WTC11 (cell line): ENCODE data around the gene RNF20. TPM values are rescaled to one million over a fixed set of nuclear protein-coding genes. Genes with fewer than 3 reads are reported as not detected.

ENCODE experiments used
- ATAC-seq: fragments of 200-7000 bp; cut with Tn5 transposase; 2 replicates; pipeline ENCODE4 v1.10.0; 2021; ENCODE audit warnings: mild to moderate bottlenecking, moderate library complexity
- CTCF ChIA-PET: fragments of 300-600 bp; sonication (Branson Sonifier 250); formaldehyde crosslinking; loops from one replicate; lab custom pipeline; 2021; ENCODE audit warnings: antibody characterized with exemption; lab: Charles Lee
- POLR2A ChIA-PET: fragments of 350-600 bp; sonication (Branson Sonifier 250); formaldehyde crosslinking; loops from one replicate; lab custom pipeline; 2021; ENCODE audit warnings: antibody characterized with exemption; lab: Charles Lee
- DNase-seq: peaks from one replicate; pipeline ENCODE4 v3.0.0; 2021; ENCODE audit warnings: low spot score
- H3K27ac Mint-ChIP-seq: 2 replicates; pipeline ENCODE4 v1.8.0; 2021; ENCODE audit warnings: mixed read lengths
- H3K27me3 Mint-ChIP-seq: 2 replicates; pipeline ENCODE4 v1.8.0; 2021; ENCODE audit warnings: low read depth, mild to moderate bottlenecking, moderate library complexity, mixed read lengths
- H3K36me3 Mint-ChIP-seq: 2 replicates; pipeline ENCODE4 v1.8.0; 2021; ENCODE audit warnings: mixed read lengths
- H3K4me1 Mint-ChIP-seq: 2 replicates; pipeline ENCODE4 v1.8.0; 2022; ENCODE audit warnings: mixed read lengths
- H3K4me3 Mint-ChIP-seq: 2 replicates; pipeline ENCODE4 v1.8.0; 2021; ENCODE audit warnings: mild to moderate bottlenecking, moderate library complexity, mixed read lengths
- H3K9me3 Mint-ChIP-seq: 2 replicates; pipeline ENCODE4 v1.8.0; 2021; ENCODE audit warnings: mixed read lengths
- CBFB ChIP-seq: sonication (generic); formaldehyde crosslinking; IDR thresholded peaks from 2 replicates; pipeline ENCODE4 v1.8.1; 2022; ENCODE audit warnings: mild to moderate bottlenecking, low read depth, missing genetic modification reagents
- ESRRA ChIP-seq: sonication (generic); formaldehyde crosslinking; IDR thresholded peaks from 2 replicates; pipeline ENCODE4 v1.8.1; 2022; ENCODE audit warnings: mild to moderate bottlenecking, missing genetic modification reagents, borderline replicate concordance
- ETV6 ChIP-seq: sonication (generic); formaldehyde crosslinking; IDR thresholded peaks from 2 replicates; pipeline ENCODE4 v1.8.1; 2022; ENCODE audit warnings: mild to moderate bottlenecking, missing genetic modification reagents
- FOXK1 ChIP-seq: sonication (generic); formaldehyde crosslinking; IDR thresholded peaks from 2 replicates; pipeline ENCODE4 v1.8.0; 2022; ENCODE audit warnings: mild to moderate bottlenecking, moderate library complexity, missing genetic modification reagents
- HMGA2 ChIP-seq: fragments of 250-450 bp; sonication (Bioruptor Pico); IDR thresholded peaks from 2 replicates; pipeline ENCODE4 v1.4.0; 2021; ENCODE audit warnings: mild to moderate bottlenecking, moderate library complexity
- IRF2 ChIP-seq: sonication (generic); formaldehyde crosslinking; IDR thresholded peaks from 2 replicates; pipeline ENCODE4 v1.8.0; 2022; ENCODE audit warnings: low read depth, missing genetic modification reagents, borderline replicate concordance
- MXD4 ChIP-seq: fragments of 250-450 bp; sonication (Bioruptor Pico); IDR thresholded peaks from 2 replicates; pipeline ENCODE4 v1.8.0; 2021; ENCODE audit warnings: mild to moderate bottlenecking, moderate library complexity, borderline replicate concordance
- SMAD4 ChIP-seq: sonication (generic); formaldehyde crosslinking; IDR thresholded peaks from 2 replicates; pipeline ENCODE4 v1.8.0; 2022; ENCODE audit warnings: mild to moderate bottlenecking, missing genetic modification reagents
- SP1 ChIP-seq: sonication (generic); formaldehyde crosslinking; conservative IDR thresholded peaks from 2 replicates; pipeline ENCODE4 v1.8.1; 2022; ENCODE audit warnings: missing genetic modification reagents
- TCF7 ChIP-seq: sonication (generic); formaldehyde crosslinking; IDR thresholded peaks from 2 replicates; pipeline ENCODE4 v1.8.0; 2022; ENCODE audit warnings: mild to moderate bottlenecking, low read depth, missing genetic modification reagents, moderate library complexity
- TEAD1 ChIP-seq: sonication (generic); formaldehyde crosslinking; IDR thresholded peaks from 2 replicates; pipeline ENCODE4 v1.8.0; 2022; ENCODE audit warnings: mild to moderate bottlenecking, missing genetic modification reagents
- ZNF219 ChIP-seq: sonication (generic); formaldehyde crosslinking; IDR thresholded peaks from 2 replicates; pipeline ENCODE4 v1.8.0; 2023; ENCODE audit warnings: missing genetic modification reagents, mild to moderate bottlenecking, borderline replicate concordance
- ZNF263 ChIP-seq: sonication (generic); formaldehyde crosslinking; IDR thresholded peaks from 2 replicates; pipeline ENCODE4 v1.8.1; 2022; ENCODE audit warnings: low read depth, mild to moderate bottlenecking, moderate library complexity, missing genetic modification reagents
- ZNF396 ChIP-seq: fragments of 250-450 bp; sonication (Bioruptor Pico); IDR thresholded peaks from 2 replicates; pipeline ENCODE4 v1.8.0; 2021; ENCODE audit warnings: mild to moderate bottlenecking, moderate library complexity, borderline replicate concordance
- total RNA-seq: library from RNA; stranded (reverse); gene quantifications from 3 replicates; pipeline ENCODE4 v1.2.3, GENCODE V29; 2021
- TF ChIP-seq, protein P1 (sequence below): sonication (generic); formaldehyde crosslinking; IDR thresholded peaks from 2 replicates; pipeline ENCODE4 v1.8.0; 2022; ENCODE audit warnings: mild to moderate bottlenecking, missing genetic modification reagents
- TF ChIP-seq, protein P2 (sequence below): sonication (generic); formaldehyde crosslinking; conservative IDR thresholded peaks from 2 replicates; pipeline ENCODE4 v1.8.1; 2023; ENCODE audit warnings: mild to moderate bottlenecking, low read depth, missing genetic modification reagents, moderate library complexity
- TF ChIP-seq, protein P3 (sequence below): sonication (generic); formaldehyde crosslinking; conservative IDR thresholded peaks from 2 replicates; pipeline ENCODE4 v1.8.1; 2022; ENCODE audit warnings: mild to moderate bottlenecking, missing genetic modification reagents
- TF ChIP-seq, protein P4 (sequence below): sonication (generic); formaldehyde crosslinking; IDR thresholded peaks from 2 replicates; pipeline ENCODE4 v1.8.0; 2023; ENCODE audit warnings: mild to moderate bottlenecking, missing genetic modification reagents
- TF ChIP-seq, protein P5 (sequence below): sonication (generic); formaldehyde crosslinking; IDR thresholded peaks from 2 replicates; pipeline ENCODE4 v1.8.1; 2022; ENCODE audit warnings: low read depth, missing genetic modification reagents, borderline replicate concordance
- TF ChIP-seq, protein P6 (sequence below): sonication (generic); formaldehyde crosslinking; IDR thresholded peaks from 2 replicates; pipeline ENCODE4 v1.8.1; 2022; ENCODE audit warnings: mild to moderate bottlenecking, moderate library complexity, missing genetic modification reagents
- TF ChIP-seq, protein P7 (sequence below): sonication (generic); formaldehyde crosslinking; IDR thresholded peaks from 2 replicates; pipeline ENCODE4 v1.8.1; 2023; ENCODE audit warnings: mild to moderate bottlenecking, missing genetic modification reagents
- TF ChIP-seq, protein P8 (sequence below): fragments of 250-450 bp; sonication (Bioruptor Pico); IDR thresholded peaks from 2 replicates; pipeline ENCODE4 v1.9.0; 2021; ENCODE audit warnings: moderate library complexity, mild to moderate bottlenecking, inconsistent platforms, borderline replicate concordance

Gene RNF20
- total RNA-seq, 1 experiment from 2014 or later: 52.6 TPM

DNA sequence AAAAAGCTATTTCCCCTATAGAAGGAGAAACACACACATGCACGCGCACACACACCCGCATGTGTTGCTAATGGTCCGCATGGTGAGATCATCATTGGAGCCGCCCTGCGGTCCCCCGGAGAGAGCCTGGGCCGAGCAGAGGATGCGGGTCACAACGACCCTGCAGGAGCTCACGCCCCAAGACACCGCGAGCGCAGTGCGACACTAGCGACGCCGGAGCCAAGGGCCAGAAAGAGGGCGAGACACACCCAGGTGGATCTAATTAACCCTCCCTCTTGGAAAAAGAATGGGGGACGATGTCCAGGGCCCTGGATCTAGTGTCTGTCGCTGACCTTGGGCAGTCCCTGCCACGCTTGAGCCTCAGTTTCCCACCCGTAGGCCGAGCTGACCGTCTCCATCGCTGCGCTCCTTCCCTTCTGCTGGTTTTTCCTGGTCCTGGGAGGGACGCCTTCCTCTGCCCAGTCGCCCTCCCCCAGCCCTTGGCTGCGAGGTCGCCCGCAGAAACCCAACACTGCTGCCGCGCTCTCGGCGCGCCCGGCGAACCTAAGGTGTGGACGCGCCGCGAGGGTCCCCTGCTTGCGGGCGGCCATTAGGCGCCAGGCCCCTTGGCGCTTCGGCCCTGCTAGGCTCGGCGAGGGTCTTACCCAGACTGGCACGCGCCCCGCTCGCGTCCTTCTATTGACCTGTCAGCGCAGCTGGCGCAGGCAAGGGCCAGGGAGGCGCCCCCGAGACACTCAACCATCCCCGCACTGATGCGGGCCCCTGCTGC is 47.5 kb upstream of the RNF20 start (continued):
- TF ChIP-seq, protein P1, sequence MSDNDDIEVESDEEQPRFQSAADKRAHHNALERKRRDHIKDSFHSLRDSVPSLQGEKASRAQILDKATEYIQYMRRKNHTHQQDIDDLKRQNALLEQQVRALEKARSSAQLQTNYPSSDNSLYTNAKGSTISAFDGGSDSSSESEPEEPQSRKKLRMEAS (CRISPR knock-in tag): 0 out of 2 replicates have a peak, but pooled peaks have one; percentile 24
- TF ChIP-seq SP1 (CRISPR knock-in tag) (0 out of 2 replicates have a peak, but pooled peaks have one; percentile 12), FOXK1 (CRISPR knock-in tag) (peak; percentile 37; the same call in 1 of the 2 replicates), CBFB (CRISPR knock-in tag) (0 out of 2 replicates have a peak, but pooled peaks have one; percentile 6)
- TF ChIP-seq, protein P2, sequence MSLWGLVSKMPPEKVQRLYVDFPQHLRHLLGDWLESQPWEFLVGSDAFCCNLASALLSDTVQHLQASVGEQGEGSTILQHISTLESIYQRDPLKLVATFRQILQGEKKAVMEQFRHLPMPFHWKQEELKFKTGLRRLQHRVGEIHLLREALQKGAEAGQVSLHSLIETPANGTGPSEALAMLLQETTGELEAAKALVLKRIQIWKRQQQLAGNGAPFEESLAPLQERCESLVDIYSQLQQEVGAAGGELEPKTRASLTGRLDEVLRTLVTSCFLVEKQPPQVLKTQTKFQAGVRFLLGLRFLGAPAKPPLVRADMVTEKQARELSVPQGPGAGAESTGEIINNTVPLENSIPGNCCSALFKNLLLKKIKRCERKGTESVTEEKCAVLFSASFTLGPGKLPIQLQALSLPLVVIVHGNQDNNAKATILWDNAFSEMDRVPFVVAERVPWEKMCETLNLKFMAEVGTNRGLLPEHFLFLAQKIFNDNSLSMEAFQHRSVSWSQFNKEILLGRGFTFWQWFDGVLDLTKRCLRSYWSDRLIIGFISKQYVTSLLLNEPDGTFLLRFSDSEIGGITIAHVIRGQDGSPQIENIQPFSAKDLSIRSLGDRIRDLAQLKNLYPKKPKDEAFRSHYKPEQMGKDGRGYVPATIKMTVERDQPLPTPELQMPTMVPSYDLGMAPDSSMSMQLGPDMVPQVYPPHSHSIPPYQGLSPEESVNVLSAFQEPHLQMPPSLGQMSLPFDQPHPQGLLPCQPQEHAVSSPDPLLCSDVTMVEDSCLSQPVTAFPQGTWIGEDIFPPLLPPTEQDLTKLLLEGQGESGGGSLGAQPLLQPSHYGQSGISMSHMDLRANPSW (CRISPR knock-in tag): no peak
- TF ChIP-seq, protein P3, sequence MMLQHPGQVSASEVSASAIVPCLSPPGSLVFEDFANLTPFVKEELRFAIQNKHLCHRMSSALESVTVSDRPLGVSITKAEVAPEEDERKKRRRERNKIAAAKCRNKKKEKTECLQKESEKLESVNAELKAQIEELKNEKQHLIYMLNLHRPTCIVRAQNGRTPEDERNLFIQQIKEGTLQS: no peak
- TF ChIP-seq, protein P4, sequence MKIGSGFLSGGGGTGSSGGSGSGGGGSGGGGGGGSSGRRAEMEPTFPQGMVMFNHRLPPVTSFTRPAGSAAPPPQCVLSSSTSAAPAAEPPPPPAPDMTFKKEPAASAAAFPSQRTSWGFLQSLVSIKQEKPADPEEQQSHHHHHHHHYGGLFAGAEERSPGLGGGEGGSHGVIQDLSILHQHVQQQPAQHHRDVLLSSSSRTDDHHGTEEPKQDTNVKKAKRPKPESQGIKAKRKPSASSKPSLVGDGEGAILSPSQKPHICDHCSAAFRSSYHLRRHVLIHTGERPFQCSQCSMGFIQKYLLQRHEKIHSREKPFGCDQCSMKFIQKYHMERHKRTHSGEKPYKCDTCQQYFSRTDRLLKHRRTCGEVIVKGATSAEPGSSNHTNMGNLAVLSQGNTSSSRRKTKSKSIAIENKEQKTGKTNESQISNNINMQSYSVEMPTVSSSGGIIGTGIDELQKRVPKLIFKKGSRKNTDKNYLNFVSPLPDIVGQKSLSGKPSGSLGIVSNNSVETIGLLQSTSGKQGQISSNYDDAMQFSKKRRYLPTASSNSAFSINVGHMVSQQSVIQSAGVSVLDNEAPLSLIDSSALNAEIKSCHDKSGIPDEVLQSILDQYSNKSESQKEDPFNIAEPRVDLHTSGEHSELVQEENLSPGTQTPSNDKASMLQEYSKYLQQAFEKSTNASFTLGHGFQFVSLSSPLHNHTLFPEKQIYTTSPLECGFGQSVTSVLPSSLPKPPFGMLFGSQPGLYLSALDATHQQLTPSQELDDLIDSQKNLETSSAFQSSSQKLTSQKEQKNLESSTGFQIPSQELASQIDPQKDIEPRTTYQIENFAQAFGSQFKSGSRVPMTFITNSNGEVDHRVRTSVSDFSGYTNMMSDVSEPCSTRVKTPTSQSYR (CRISPR knock-in tag): no peak
- TF ChIP-seq, protein P5, sequence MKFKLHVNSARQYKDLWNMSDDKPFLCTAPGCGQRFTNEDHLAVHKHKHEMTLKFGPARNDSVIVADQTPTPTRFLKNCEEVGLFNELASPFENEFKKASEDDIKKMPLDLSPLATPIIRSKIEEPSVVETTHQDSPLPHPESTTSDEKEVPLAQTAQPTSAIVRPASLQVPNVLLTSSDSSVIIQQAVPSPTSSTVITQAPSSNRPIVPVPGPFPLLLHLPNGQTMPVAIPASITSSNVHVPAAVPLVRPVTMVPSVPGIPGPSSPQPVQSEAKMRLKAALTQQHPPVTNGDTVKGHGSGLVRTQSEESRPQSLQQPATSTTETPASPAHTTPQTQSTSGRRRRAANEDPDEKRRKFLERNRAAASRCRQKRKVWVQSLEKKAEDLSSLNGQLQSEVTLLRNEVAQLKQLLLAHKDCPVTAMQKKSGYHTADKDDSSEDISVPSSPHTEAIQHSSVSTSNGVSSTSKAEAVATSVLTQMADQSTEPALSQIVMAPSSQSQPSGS (CRISPR knock-in tag): 0 out of 2 replicates have a peak, but pooled peaks have one; percentile 62

DNA sequence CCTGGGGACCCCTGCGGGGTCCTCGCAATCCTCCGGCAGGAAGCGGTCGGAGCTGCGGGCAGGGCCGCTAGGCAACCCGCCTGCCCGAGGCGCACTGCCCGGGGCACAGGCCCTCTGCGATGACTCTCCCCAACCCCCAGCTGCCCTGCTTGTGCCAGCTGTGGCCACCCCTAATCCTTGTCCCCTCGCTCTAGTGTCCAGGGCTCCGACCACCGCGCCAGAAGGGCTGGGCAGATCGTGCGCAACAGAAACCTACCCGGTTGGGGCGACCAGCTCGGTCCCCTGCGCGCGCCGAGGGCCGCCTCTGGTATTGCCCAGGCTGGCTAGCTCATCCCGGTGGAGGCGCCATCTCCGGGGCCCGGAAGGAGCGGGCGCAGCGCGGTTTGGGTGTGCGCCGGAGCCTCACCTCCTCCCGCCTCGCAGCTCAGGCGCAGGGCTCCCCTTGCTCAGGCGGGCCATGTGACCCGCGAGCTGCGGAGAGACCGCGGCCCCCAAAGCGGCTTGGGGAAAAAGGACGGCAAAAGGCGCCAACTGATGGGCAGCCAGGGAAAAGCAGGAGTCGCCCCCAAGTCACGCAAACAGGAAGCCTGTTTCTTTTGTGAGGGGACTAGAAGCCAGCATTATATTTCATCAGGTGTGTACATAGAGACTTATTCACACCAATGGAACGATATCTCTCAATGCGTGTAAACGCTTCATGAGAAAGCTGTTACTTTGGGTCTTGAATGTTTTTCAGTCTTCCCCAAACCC is 46.8 kb upstream of the RNF20 start:
- POLR2A ChIA-PET: interaction anchor here (0.7 to 2.7 kb wide), 8 partner anchors 19 to 51 kb away, joined by 3 to 10 read pairs (median 6); partner anchors contain the start of gene RNF20
- Mint-ChIP-seq H3K27me3 (peaks cover 6% of the 10 kb centered on the region), H3K4me1 (peaks cover 22% of the 10 kb centered on the region), H3K4me3 (peak overlapping the region; percentile 90), H3K27ac (peak overlapping the region; percentile 89), H3K36me3 (no peaks in the 10 kb centered on the region), H3K9me3 (no peaks in the 10 kb centered on the region)
- ATAC-seq (peak; percentile 92), DNase-seq (peak; percentile 82)
- CTCF ChIA-PET: interaction anchor here (0.7 to 3.3 kb wide), 17 partner anchors 8 to 80 kb away, joined by 3 to 37 read pairs (median 6); partner anchors contain the start of gene RNF20
- no peak for TF ChIP-seq TCF7 (CRISPR knock-in tag)
- no peak for TF ChIP-seq ZNF263 (CRISPR knock-in tag)
- TF ChIP-seq, protein P6, sequence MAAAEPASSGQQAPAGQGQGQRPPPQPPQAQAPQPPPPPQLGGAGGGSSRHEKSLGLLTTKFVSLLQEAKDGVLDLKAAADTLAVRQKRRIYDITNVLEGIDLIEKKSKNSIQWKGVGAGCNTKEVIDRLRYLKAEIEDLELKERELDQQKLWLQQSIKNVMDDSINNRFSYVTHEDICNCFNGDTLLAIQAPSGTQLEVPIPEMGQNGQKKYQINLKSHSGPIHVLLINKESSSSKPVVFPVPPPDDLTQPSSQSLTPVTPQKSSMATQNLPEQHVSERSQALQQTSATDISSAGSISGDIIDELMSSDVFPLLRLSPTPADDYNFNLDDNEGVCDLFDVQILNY: peak; percentile 90
- 0 out of 2 replicates have a peak, but pooled peaks have one; percentile 66 for TF ChIP-seq ZNF219 (CRISPR knock-in tag)
- TF ChIP-seq, protein P3: no peak
- TF ChIP-seq, protein P7, sequence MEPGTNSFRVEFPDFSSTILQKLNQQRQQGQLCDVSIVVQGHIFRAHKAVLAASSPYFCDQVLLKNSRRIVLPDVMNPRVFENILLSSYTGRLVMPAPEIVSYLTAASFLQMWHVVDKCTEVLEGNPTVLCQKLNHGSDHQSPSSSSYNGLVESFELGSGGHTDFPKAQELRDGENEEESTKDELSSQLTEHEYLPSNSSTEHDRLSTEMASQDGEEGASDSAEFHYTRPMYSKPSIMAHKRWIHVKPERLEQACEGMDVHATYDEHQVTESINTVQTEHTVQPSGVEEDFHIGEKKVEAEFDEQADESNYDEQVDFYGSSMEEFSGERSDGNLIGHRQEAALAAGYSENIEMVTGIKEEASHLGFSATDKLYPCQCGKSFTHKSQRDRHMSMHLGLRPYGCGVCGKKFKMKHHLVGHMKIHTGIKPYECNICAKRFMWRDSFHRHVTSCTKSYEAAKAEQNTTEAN: peak; percentile 92
- TF ChIP-seq TEAD1 (CRISPR knock-in tag): peak; percentile 82; the same call in 1 of the 2 replicates
- TF ChIP-seq, protein P8, sequence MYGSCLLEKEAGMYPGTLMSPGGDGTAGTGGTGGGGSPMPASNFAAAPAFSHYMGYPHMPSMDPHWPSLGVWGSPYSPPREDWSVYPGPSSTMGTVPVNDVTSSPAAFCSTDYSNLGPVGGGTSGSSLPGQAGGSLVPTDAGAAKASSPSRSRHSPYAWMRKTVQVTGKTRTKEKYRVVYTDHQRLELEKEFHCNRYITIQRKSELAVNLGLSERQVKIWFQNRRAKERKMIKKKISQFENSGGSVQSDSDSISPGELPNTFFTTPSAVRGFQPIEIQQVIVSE (CRISPR knock-in tag): no peak
- TF ChIP-seq SMAD4 (CRISPR knock-in tag): no peak
- TF ChIP-seq MXD4 (CRISPR knock-in tag): no peak
- TF ChIP-seq ETV6 (CRISPR knock-in tag): peak; percentile 95
- TF ChIP-seq HMGA2: no peak
- no peak; the same call in 1 of the 2 replicates for TF ChIP-seq ESRRA (CRISPR knock-in tag)
- no peak for TF ChIP-seq ZNF396 (CRISPR knock-in tag)
- TF ChIP-seq IRF2 (CRISPR knock-in tag): no peak
